ENCODE results near the gene DCAF7.

Gene DCAF7

DNA sequence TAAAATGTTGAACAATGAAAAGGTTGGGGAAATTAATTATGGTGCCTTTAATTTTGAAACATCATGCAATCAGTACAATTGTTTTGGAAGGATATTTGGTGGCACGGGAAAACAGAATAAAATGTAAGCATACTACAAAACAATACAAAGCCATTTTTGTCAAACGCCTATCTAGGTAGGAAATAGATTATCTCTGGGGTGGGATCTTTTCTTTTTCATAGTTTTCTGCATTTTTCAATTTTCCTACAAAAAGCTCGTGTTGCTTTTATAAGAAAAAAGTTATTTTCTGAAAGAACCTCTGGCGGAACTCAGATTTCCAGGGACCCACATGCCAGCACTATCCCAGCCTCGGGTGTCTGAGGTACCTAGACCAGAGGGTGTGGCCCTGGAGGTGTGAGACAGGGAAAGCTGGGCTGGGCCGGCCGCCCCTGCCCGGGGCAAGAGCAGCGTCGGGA, 71.0 kb downstream of the DCAF7 start:
- Mint-ChIP-seq H3K36me3 (no peaks in the 10 kb centered on the region), H3K9me3 (no peaks in the 10 kb centered on the region), H3K27ac (peak overlapping the region; percentile 52), H3K4me3 (peak overlapping the region; percentile 81), H3K27me3 (no peaks in the 10 kb centered on the region), H3K4me1 (peaks cover 38% of the 10 kb centered on the region)
- no peak for ATAC-seq

GRCh38 chr17:63621684-63622573, 71.7 kb downstream of the DCAF7 start, which contains the start of gene MAP3K3:
TSS of gene MAP3K3 (plus strand) at chr17:63622417. CDS start at chr17:63622760, 343 bp downstream.
- peaks cover 45% of the 10 kb centered on the region for H3K4me1 Mint-ChIP-seq
- peak within 1 kb of the TSS; percentile 98 for H3K4me3 Mint-ChIP-seq
- no peaks in the 10 kb centered on the region for H3K27me3 Mint-ChIP-seq
- H3K36me3 Mint-ChIP-seq: no peaks in the 10 kb centered on the region
- peak; percentile 97 for ATAC-seq
- no peaks in the 10 kb centered on the region for H3K9me3 Mint-ChIP-seq
- H3K27ac Mint-ChIP-seq: peak within 1 kb of the TSS; percentile 78

- H3K27me3 Mint-ChIP-seq: no peaks in the 10 kb centered on the region
- no peaks in the 10 kb centered on the region for H3K36me3 Mint-ChIP-seq
- no peaks in the 10 kb centered on the region for H3K9me3 Mint-ChIP-seq
- peak overlapping the region; percentile 98 for H3K4me3 Mint-ChIP-seq
- H3K4me1 Mint-ChIP-seq: peaks cover 53% of the 10 kb centered on the region
- H3K27ac Mint-ChIP-seq: peak overlapping the region; percentile 78
- peak; percentile 56 for ATAC-seq
Measured at GRCh38 chr17:63622574-63623390, 72.5 kb downstream of the DCAF7 start.

DNA sequence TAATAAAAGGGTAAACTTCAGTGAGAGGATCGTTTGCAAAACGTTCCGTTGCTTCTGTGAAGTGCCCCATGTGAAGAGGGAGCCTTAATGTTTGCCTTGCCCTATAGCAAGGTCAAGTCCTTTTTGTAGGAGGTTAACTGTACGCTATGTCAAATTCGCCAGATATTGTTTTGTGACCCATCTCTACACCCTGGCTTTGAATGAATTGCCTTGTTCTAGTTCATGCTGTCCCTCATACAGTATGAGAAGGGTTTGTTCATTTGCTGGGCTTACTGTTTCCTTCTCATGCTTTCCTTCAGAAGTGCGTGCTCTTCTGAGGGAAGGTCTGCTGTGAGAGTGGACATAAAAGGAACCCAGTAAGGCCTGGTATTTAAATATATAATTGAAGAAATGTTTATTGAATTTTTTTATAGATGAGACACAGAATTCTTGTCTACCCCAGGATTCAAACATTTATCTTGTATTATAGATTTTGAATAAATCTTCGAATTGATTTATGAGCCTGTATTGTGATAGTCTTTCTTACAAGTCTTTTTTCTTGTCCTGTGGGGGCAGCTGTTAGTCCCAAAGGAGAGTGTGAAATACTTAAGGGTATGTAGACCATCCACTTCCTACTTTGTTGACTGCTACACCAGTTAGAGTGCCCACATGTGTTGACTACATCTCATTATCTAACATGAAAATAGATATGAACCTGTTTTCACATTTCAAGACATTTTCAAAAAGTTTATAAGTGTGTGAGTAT, 73.7 kb downstream of the DCAF7 start:
- no peaks in the 10 kb centered on the region for H3K36me3 Mint-ChIP-seq
- H3K27me3 Mint-ChIP-seq: no peaks in the 10 kb centered on the region
- H3K9me3 Mint-ChIP-seq: no peaks in the 10 kb centered on the region
- H3K4me3 Mint-ChIP-seq: peak overlapping the region; percentile 98
- H3K4me1 Mint-ChIP-seq: peaks cover 56% of the 10 kb centered on the region
- H3K27ac Mint-ChIP-seq: no peak overlapping the region
- ATAC-seq: no peak

- H3K9me3 Mint-ChIP-seq: no peaks in the 10 kb centered on the region
- ATAC-seq: no peak
- peaks cover 56% of the 10 kb centered on the region for H3K4me1 Mint-ChIP-seq
- H3K27ac Mint-ChIP-seq: no peak overlapping the region
- H3K36me3 Mint-ChIP-seq: no peaks in the 10 kb centered on the region
- H3K4me3 Mint-ChIP-seq: peak overlapping the region; percentile 32
- H3K27me3 Mint-ChIP-seq: no peaks in the 10 kb centered on the region
Measured at GRCh38 chr17:63624531-63624880, 74.2 kb downstream of the DCAF7 start.

DNA sequence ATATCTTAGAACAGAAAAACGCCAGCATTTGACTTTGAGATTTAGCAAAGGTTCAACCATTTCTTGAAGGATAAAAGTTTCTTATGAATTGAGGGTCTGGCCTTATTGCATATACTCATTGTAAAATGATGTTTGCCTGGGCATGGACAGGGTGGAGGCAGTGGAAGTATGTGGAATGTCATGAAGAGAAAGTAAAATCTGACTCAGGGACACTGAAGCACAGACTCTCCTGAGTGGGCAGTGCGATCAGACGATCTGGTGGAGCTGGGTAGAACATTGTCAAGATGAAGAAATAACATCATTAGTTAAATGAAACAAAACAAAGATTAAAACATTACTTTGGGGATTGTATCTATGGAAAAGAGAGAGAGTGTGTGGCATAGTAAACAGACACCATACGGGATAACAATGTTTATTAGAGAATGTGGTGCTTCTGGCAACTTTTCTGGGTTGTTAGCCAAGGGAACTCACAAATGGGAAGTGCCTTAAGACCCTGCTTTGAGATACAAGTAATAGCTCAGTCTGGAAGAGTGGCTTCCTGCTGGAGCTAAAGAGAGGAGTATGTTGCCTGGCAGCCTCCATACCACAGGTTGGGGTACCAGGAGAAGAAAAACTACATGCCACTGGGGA, 76.4 kb downstream of the DCAF7 start:
- no peak for ATAC-seq
- Mint-ChIP-seq H3K27ac (peak overlapping the region; percentile 0), H3K4me1 (peaks cover 61% of the 10 kb centered on the region), H3K4me3 (no peak overlapping the region), H3K36me3 (no peaks in the 10 kb centered on the region), H3K27me3 (no peaks in the 10 kb centered on the region), H3K9me3 (no peaks in the 10 kb centered on the region)

DNA sequence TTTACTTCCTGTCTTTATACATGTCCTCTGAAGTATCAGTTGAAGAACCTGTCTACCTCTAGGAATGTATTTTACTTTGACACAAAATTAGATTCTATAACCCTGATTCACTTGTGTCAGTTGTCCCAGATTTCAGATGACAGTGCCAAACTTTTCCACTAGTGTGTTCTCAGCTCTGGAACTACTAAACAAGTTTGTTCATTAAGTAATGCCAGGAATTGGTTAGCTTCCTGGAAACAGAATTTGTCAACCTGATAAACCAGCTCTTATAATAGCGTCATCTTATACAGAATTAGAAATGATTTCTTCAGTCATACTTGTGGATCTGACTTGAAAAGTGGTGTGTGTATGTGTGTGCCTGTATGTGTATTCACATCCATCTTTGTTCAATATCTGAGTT, 79.3 kb downstream of the DCAF7 start:
- peaks cover 51% of the 10 kb centered on the region for H3K4me1 Mint-ChIP-seq
- no peak for ATAC-seq
- H3K27ac Mint-ChIP-seq: no peak overlapping the region
- no peaks in the 10 kb centered on the region for H3K9me3 Mint-ChIP-seq
- peaks cover 18% of the 10 kb centered on the region for H3K36me3 Mint-ChIP-seq
- H3K27me3 Mint-ChIP-seq: no peaks in the 10 kb centered on the region
- no peak overlapping the region for H3K4me3 Mint-ChIP-seq

- no peak for ATAC-seq
- H3K27ac Mint-ChIP-seq: no peak overlapping the region
- no peaks in the 10 kb centered on the region for H3K9me3 Mint-ChIP-seq
- H3K4me1 Mint-ChIP-seq: peaks cover 40% of the 10 kb centered on the region
- no peak overlapping the region for H3K4me3 Mint-ChIP-seq
- H3K36me3 Mint-ChIP-seq: peaks cover 29% of the 10 kb centered on the region
- H3K27me3 Mint-ChIP-seq: no peaks in the 10 kb centered on the region
Measured at GRCh38 chr17:63631062-63631461, 80.8 kb downstream of the DCAF7 start.

DNA sequence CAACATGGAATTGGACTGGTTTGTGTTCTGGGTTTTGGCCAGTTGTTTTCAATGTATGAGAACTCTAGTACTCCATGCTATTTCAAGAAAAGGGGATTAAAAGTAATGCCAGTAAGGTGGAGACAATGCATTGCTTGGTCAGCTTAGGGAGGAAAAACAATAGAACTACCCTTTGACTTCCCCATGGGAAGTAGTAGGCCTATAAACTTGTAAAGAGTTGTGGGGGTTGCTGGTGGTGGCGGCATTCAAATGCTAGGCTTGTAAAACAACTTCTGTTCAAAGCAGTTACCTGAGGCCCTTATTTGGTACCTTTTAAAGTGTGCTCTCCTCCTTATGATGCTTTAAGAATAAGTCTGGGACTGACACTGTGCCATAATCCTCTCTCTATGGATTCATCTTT, 81.3 kb downstream of the DCAF7 start:
- Mint-ChIP-seq H3K9me3 (no peaks in the 10 kb centered on the region), H3K27me3 (no peaks in the 10 kb centered on the region), H3K27ac (no peak overlapping the region), H3K4me3 (no peak overlapping the region), H3K36me3 (peaks cover 35% of the 10 kb centered on the region), H3K4me1 (peaks cover 34% of the 10 kb centered on the region)
- ATAC-seq: no peak

DNA sequence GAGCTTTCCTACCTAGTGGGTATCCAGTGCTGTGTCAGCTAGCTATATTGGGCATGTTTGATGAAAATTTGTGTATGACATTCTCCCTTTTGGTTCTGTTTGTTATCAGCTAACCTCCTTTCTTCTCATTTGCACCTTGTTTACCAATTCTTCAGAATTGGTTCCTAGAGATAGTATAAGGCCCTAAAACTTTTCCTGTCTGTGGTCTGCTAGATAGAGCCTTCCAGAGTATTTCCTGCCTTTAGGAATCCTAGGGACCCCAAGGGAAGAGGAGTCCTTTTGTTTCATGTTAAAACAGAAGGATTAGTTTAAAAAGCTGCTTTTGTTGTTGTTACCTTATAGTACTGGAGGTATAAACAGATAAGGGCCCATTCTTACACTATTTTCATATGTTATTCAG, 83.5 kb downstream of the DCAF7 start:
- no peak overlapping the region for H3K4me3 Mint-ChIP-seq
- peaks cover 44% of the 10 kb centered on the region for H3K36me3 Mint-ChIP-seq
- H3K4me1 Mint-ChIP-seq: peaks cover 21% of the 10 kb centered on the region
- H3K27me3 Mint-ChIP-seq: no peaks in the 10 kb centered on the region
- no peaks in the 10 kb centered on the region for H3K9me3 Mint-ChIP-seq
- no peak overlapping the region for H3K27ac Mint-ChIP-seq
- ATAC-seq: no peak

DNA sequence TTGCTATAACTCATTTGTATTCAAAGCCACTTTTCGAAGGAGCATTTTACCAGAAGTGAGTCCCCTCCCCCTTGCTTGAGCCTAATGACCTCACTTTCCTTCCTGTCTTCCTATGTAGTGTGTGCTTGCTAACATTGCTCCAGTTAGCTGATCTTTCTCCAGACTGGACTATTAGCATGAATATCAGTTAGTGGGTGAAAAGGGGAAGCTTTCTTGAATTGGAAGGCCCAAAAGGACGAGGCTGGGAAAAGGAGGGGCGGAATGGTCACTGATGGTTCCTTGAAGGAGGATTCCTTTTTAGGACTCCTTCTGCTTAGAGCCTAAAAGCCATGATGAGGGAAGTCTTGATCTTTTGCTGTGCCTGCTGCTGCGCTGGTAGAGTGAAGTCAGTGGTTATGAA, 83.9 kb downstream of the DCAF7 start:
- H3K4me1 Mint-ChIP-seq: peaks cover 21% of the 10 kb centered on the region
- no peaks in the 10 kb centered on the region for H3K9me3 Mint-ChIP-seq
- no peak overlapping the region for H3K4me3 Mint-ChIP-seq
- H3K27me3 Mint-ChIP-seq: no peaks in the 10 kb centered on the region
- peaks cover 49% of the 10 kb centered on the region for H3K36me3 Mint-ChIP-seq
- H3K27ac Mint-ChIP-seq: no peak overlapping the region
- no peak for ATAC-seq

DNA sequence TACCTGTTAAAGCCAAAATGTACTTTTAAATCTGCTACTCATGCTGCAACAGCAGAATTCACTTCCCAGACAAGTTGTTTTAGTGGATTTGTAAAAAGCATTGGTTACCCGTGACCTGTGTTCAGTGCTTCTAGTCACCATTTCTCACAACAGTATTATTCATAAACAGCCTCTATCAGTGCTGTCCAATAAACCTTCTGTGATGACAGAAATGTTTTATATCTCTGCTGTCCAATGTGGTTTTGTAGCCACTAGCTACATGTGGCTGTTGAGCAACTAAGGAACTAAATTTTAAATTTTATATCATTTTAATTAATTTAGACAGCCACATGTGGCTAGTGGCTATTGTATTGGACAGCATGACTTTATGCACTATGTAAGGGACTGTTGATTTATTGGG, 84.5 kb downstream of the DCAF7 start:
- H3K27ac Mint-ChIP-seq: no peak overlapping the region
- ATAC-seq: no peak
- peaks cover 21% of the 10 kb centered on the region for H3K4me1 Mint-ChIP-seq
- H3K4me3 Mint-ChIP-seq: no peak overlapping the region
- no peaks in the 10 kb centered on the region for H3K9me3 Mint-ChIP-seq
- H3K36me3 Mint-ChIP-seq: peaks cover 51% of the 10 kb centered on the region
- no peaks in the 10 kb centered on the region for H3K27me3 Mint-ChIP-seq

DNA sequence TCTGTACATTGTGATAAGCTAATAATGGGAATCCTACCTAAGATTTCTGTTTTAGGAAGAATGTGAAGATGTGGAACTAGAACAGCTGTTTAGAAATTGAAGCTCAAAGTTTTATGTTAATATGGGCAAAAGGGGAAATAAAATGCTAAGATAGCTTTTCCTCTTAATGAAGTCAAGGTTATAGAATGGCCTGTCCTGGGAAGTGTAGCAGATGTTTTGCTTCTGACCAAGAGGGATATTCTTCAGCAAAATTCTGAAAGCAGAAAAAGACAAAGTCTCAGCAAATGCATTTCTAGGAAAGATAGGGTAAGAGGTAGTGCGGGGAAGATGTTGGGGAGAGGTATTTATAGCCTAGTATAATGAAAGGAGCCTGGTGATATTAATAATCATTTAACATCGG, 85.0 kb downstream of the DCAF7 start:
- Mint-ChIP-seq H3K27ac (no peak overlapping the region), H3K9me3 (no peaks in the 10 kb centered on the region), H3K36me3 (peaks cover 51% of the 10 kb centered on the region), H3K27me3 (no peaks in the 10 kb centered on the region), H3K4me3 (no peak overlapping the region), H3K4me1 (peaks cover 21% of the 10 kb centered on the region)
- ATAC-seq: no peak

GRCh38 chr17:63635787-63636186, 85.5 kb downstream of the DCAF7 start:
- H3K4me1 Mint-ChIP-seq: peaks cover 17% of the 10 kb centered on the region
- no peak overlapping the region for H3K27ac Mint-ChIP-seq
- H3K36me3 Mint-ChIP-seq: peaks cover 51% of the 10 kb centered on the region
- no peak for ATAC-seq
- no peaks in the 10 kb centered on the region for H3K9me3 Mint-ChIP-seq
- no peaks in the 10 kb centered on the region for H3K27me3 Mint-ChIP-seq
- H3K4me3 Mint-ChIP-seq: no peak overlapping the region

- Mint-ChIP-seq H3K27me3 (no peaks in the 10 kb centered on the region), H3K4me3 (no peak overlapping the region), H3K27ac (no peak overlapping the region), H3K9me3 (no peaks in the 10 kb centered on the region), H3K36me3 (peaks cover 36% of the 10 kb centered on the region), H3K4me1 (peaks cover 11% of the 10 kb centered on the region)
- ATAC-seq: no peak
Measured at GRCh38 chr17:63639125-63639524, 88.8 kb downstream of the DCAF7 start.

Data from stimulated activated memory B cell treated with anti-CD40 and anti-IgM and Interleukin-4, amounts not matched to agents 10 μg/mL and 1 μg/mL and 100 μg/mL, for 72 hours (primary cell).